ACC112 (cell line): ENCODE measurements around the gene MAST4.

Experiments used
- H2AFZ ChIP-seq: fragments of 200-600 bp; sonication (generic); one replicate; pipeline ENCODE4 v1.6.0; 2017; ENCODE audit warnings: antibody characterized with exemption, low read length; ENCODE audit not compliant: unreplicated experiment
- H3K27ac ChIP-seq: fragments of 200-600 bp; sonication (generic); 2 replicates; pipeline ENCODE4 v1.5.1; 2014; ENCODE audit warnings: low read depth, mild to moderate bottlenecking, antibody characterized with exemption, low read length, moderate library complexity
- H3K27me3 ChIP-seq: fragments of 200-600 bp; sonication (generic); 2 replicates; pipeline ENCODE4 v1.6.1; 2014; ENCODE audit warnings: mild to moderate bottlenecking, antibody characterized with exemption, low read length, moderate library complexity, mixed read lengths; ENCODE audit not compliant: insufficient read depth
- H3K36me3 ChIP-seq: fragments of 200-600 bp; sonication (generic); 2 replicates; pipeline ENCODE4 v1.6.1; 2016; ENCODE audit warnings: mild to moderate bottlenecking, antibody characterized with exemption, low read length, moderate library complexity, mixed read lengths; ENCODE audit not compliant: insufficient read depth
- H3K4me1 ChIP-seq: fragments of 200-600 bp; sonication (generic); one replicate; pipeline ENCODE4 v1.6.1; 2016; ENCODE audit warnings: low read length, mixed read lengths; ENCODE audit not compliant: insufficient read depth, unreplicated experiment, control insufficient read depth
- H3K4me3 ChIP-seq: fragments of 200-600 bp; sonication (generic); 2 replicates; pipeline ENCODE4 v1.5.1; 2014; ENCODE audit warnings: mild to moderate bottlenecking, low read depth, low read length
- H3K79me2 ChIP-seq: fragments of 200-600 bp; sonication (generic); one replicate; pipeline ENCODE4 v1.6.0; 2016; ENCODE audit warnings: low read length; ENCODE audit not compliant: control insufficient read depth, unreplicated experiment, insufficient read depth

The MAST4 gene

GRCh38 chr5:66718374-66719002 lies 122.3 kb downstream of the MAST4 start:
- no peak overlapping the region for H2AFZ ChIP-seq
- H3K27me3 ChIP-seq = peaks cover 23% of the 10 kb centered on the region
- H3K79me2 ChIP-seq = no peaks in the 10 kb centered on the region
- H3K27ac ChIP-seq = no peak overlapping the region
- H3K4me1 ChIP-seq = no peaks in the 10 kb centered on the region
- H3K36me3 ChIP-seq = no peaks in the 10 kb centered on the region
- no peak overlapping the region for H3K4me3 ChIP-seq

DNA sequence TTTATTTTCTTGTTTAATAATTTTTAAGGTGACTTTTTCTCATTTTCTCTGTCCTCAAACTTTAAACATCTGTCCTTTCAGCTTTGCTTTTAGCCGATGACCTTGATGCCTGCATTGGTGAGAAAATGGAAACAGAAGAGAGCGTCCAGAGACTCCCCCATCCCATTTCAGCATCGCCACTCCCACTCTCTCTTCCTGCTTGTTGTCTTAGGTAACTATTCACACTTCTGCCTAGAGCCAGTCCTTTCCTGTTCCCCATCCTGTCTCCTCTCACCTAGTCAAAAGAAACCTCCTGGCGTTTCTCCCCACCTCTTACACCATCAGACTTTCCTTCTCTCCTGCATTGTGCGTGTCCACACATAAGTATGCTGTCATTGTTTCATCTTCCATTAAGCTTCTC lies 124.6 kb downstream of the MAST4 start:
- no peak overlapping the region for H3K27ac ChIP-seq

GRCh38 chr5:66722686-66723085 lies 126.5 kb downstream of the MAST4 start:
- Histone ChIP-seq H3K27ac (no peak overlapping the region), H3K36me3 (no peaks in the 10 kb centered on the region), H3K4me1 (no peaks in the 10 kb centered on the region), H3K79me2 (no peaks in the 10 kb centered on the region), H3K27me3 (peaks cover 30% of the 10 kb centered on the region), H3K4me3 (no peak overlapping the region), H2AFZ (no peak overlapping the region)

More for the DNA sequence above, 124.6 kb downstream of the MAST4 start:
- Histone ChIP-seq H3K79me2 (no peaks in the 10 kb centered on the region), H3K27me3 (peaks cover 23% of the 10 kb centered on the region), H3K36me3 (no peaks in the 10 kb centered on the region), H3K4me3 (no peak overlapping the region), H3K4me1 (no peaks in the 10 kb centered on the region), H2AFZ (no peak overlapping the region)

GRCh38 chr5:66724349-66725139 lies 128.4 kb downstream of the MAST4 start:
- no peak overlapping the region for H3K4me3 ChIP-seq
- no peaks in the 10 kb centered on the region for H3K36me3 ChIP-seq
- no peak overlapping the region for H3K27ac ChIP-seq
- no peak overlapping the region for H2AFZ ChIP-seq
- no peaks in the 10 kb centered on the region for H3K79me2 ChIP-seq
- H3K27me3 ChIP-seq = peaks cover 43% of the 10 kb centered on the region
- H3K4me1 ChIP-seq = no peaks in the 10 kb centered on the region

GRCh38 chr5:66727630-66728029 lies 131.4 kb downstream of the MAST4 start:
- H3K4me3 ChIP-seq = no peak overlapping the region
- no peaks in the 10 kb centered on the region for H3K79me2 ChIP-seq
- no peaks in the 10 kb centered on the region for H3K36me3 ChIP-seq
- peaks cover 44% of the 10 kb centered on the region for H3K27me3 ChIP-seq
- no peak overlapping the region for H2AFZ ChIP-seq
- no peaks in the 10 kb centered on the region for H3K4me1 ChIP-seq
- H3K27ac ChIP-seq = no peak overlapping the region

- H3K4me3 ChIP-seq = no peak overlapping the region
- H3K27ac ChIP-seq = no peak overlapping the region
- no peaks in the 10 kb centered on the region for H3K4me1 ChIP-seq
- H3K27me3 ChIP-seq = peaks cover 41% of the 10 kb centered on the region
- H3K36me3 ChIP-seq = no peaks in the 10 kb centered on the region
- H3K79me2 ChIP-seq = no peaks in the 10 kb centered on the region
- no peak overlapping the region for H2AFZ ChIP-seq
Measured at GRCh38 chr5:66728049-66728448, 131.9 kb downstream of the MAST4 start.

DNA sequence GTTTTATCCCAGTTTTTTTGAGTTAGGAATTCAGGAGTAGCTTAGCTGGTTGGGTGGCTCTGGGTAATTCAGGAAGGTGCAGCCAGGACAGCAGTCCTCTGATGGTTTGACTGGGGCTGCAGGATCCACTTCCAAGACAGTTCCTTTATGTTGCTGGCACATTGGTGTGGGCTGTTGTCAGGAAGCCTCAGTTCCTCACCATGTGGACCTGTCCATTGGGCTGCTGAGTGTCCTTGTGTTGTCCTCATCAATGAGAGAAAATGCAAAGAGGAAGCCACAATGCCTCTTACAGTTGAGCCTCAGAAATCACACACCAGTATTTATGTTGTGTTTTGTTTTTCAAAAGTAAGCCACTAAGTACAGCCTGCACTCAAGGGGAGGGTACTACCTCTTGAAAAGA lies 140.9 kb downstream of the MAST4 start:
- H3K27me3 ChIP-seq = peaks cover 59% of the 10 kb centered on the region
- no peaks in the 10 kb centered on the region for H3K4me1 ChIP-seq
- H2AFZ ChIP-seq = no peak overlapping the region
- no peak overlapping the region for H3K27ac ChIP-seq
- H3K36me3 ChIP-seq = no peaks in the 10 kb centered on the region
- no peak overlapping the region for H3K4me3 ChIP-seq
- H3K79me2 ChIP-seq = no peaks in the 10 kb centered on the region

DNA sequence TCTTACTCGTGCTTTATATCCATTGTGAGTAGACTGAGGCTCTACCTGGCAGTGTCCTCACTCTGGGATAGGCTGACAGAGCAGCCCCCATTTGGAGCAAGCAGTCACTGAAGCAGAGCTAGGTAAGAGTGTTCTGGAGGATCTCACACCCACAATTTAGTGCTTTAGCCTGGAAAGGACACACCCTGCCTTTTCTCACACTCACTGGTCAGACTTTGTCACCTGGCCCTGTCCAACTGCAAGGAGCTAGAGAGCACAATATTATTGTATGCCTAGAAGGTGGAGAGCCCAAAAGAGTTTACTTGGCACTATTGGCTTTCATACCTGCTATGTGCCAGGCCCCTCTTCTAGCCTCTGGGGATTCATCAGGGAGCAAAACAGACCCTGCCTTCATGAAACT lies 141.9 kb downstream of the MAST4 start:
- Histone ChIP-seq H3K27me3 (peaks cover 56% of the 10 kb centered on the region), H3K4me3 (no peak overlapping the region), H3K27ac (no peak overlapping the region), H2AFZ (no peak overlapping the region), H3K79me2 (no peaks in the 10 kb centered on the region), H3K36me3 (no peaks in the 10 kb centered on the region), H3K4me1 (no peaks in the 10 kb centered on the region)

DNA sequence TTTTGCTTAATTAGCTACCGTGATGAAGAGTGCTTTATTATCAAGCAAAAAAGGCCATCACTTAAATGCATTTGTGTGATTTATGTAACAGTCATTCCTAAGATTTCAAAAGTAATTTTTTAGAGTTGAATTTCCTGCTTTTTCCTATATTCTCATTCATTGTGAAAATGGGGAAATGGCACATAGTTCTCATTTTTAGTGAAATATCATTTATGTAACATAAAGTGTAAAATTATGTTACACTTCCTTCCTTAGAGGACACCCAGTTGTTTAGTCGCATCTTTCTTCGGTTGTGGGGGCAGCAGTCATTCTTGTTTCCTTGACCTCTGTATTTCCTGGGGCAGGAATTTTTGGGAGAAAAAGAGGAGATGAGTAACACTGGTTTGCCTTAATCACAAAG lies 142.8 kb downstream of the MAST4 start:
- Histone ChIP-seq H3K36me3 (no peaks in the 10 kb centered on the region), H3K4me3 (no peak overlapping the region), H3K79me2 (no peaks in the 10 kb centered on the region), H3K4me1 (no peaks in the 10 kb centered on the region), H3K27me3 (peaks cover 53% of the 10 kb centered on the region), H3K27ac (no peak overlapping the region), H2AFZ (no peak overlapping the region)

DNA sequence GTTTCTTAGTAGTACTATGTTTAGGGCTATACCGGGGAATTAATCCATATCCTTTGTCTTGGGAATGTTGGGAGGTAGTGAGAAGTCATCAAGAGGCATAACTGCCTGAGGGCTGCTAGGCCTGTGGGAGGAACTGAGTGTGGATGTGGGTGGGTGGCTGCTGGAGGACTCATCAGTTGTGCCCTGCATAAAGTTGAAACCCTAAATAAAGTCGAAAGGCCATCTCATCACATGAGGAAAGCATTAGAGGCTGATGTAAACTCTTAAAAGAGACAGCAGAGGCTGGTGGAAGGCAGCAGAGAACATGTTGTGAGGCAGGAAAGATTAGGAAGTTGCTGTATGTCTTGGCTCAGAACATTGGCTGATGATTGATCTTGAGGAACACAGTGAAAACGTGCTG lies 143.8 kb downstream of the MAST4 start:
- H2AFZ ChIP-seq = no peak overlapping the region
- H3K27me3 ChIP-seq = peaks cover 44% of the 10 kb centered on the region
- no peaks in the 10 kb centered on the region for H3K79me2 ChIP-seq
- no peaks in the 10 kb centered on the region for H3K4me1 ChIP-seq
- no peak overlapping the region for H3K27ac ChIP-seq
- H3K36me3 ChIP-seq = no peaks in the 10 kb centered on the region
- H3K4me3 ChIP-seq = no peak overlapping the region

DNA sequence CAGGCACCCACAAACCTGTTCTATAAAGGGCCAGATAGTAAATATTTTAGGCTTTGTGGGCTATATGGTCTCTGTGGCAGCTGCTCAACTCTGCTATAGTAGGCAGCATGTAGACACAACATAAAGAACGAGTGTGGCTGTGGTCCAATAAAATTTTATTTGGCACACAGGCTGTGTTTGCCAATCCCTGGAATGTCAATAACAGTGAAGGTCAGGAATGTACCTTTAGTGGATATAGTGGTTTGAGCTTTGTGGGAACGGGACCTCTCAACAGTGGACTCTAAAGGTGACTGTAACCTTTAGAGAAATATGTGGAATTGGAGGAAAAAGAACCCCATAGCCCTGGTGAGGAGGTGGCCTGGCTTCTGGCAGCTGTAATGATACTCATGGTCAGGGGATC lies 145.2 kb downstream of the MAST4 start:
- Histone ChIP-seq H3K4me3 (no peak overlapping the region), H2AFZ (no peak overlapping the region), H3K79me2 (no peaks in the 10 kb centered on the region), H3K36me3 (no peaks in the 10 kb centered on the region), H3K4me1 (no peaks in the 10 kb centered on the region), H3K27me3 (peaks cover 34% of the 10 kb centered on the region; the same call in 1 of the 2 replicates), H3K27ac (no peak overlapping the region)
